Osteocyte (in vitro differentiated cells): ENCODE results near the gene PTPRM. TPM values are rescaled to one million over a fixed set of nuclear protein-coding genes. Genes with fewer than 3 reads are reported as not detected.

Experiments
- DNase-seq: peaks from one replicate; pipeline ENCODE4 v3.0.0; 2021; ENCODE audit warnings: mixed read lengths; ENCODE audit not compliant: unreplicated experiment; ENCODE audit errors: extremely low spot score
- H3K27ac Mint-ChIP-seq: one replicate; pipeline ENCODE4 v1.8.0; 2021; ENCODE audit warnings: mild to moderate bottlenecking, mixed read lengths; ENCODE audit not compliant: unreplicated experiment
- H3K27me3 Mint-ChIP-seq: one replicate; pipeline ENCODE4 v1.8.0; 2021; ENCODE audit warnings: mixed read lengths; ENCODE audit not compliant: unreplicated experiment
- H3K36me3 Mint-ChIP-seq: one replicate; pipeline ENCODE4 v1.8.0; 2021; ENCODE audit warnings: mixed read lengths; ENCODE audit not compliant: unreplicated experiment
- H3K4me1 Mint-ChIP-seq: one replicate; pipeline ENCODE4 v1.8.0; 2021; ENCODE audit warnings: mixed read lengths; ENCODE audit not compliant: unreplicated experiment
- H3K4me3 Mint-ChIP-seq: one replicate; pipeline ENCODE4 v1.8.0; 2021; ENCODE audit warnings: mild to moderate bottlenecking, moderate library complexity, mixed read lengths; ENCODE audit not compliant: unreplicated experiment
- H3K9me3 Mint-ChIP-seq: one replicate; pipeline ENCODE4 v1.8.0; 2021; ENCODE audit warnings: mixed read lengths; ENCODE audit not compliant: unreplicated experiment
- total RNA-seq: library from RNA; stranded (reverse); gene quantifications from 2 replicates; pipeline ENCODE4 v1.2.1, GENCODE V29; 2021
- TF ChIP-seq, protein P1 (sequence below): fragments of 200-600 bp; sonication (generic); IDR thresholded peaks from 2 replicates; pipeline ENCODE4 v1.5.0; 2021; ENCODE audit warnings: antibody characterized with exemption, mild to moderate bottlenecking, moderate library complexity

The PTPRM gene
- total RNA-seq, 1 donor from 2014 or later = 105 TPM

DNA sequence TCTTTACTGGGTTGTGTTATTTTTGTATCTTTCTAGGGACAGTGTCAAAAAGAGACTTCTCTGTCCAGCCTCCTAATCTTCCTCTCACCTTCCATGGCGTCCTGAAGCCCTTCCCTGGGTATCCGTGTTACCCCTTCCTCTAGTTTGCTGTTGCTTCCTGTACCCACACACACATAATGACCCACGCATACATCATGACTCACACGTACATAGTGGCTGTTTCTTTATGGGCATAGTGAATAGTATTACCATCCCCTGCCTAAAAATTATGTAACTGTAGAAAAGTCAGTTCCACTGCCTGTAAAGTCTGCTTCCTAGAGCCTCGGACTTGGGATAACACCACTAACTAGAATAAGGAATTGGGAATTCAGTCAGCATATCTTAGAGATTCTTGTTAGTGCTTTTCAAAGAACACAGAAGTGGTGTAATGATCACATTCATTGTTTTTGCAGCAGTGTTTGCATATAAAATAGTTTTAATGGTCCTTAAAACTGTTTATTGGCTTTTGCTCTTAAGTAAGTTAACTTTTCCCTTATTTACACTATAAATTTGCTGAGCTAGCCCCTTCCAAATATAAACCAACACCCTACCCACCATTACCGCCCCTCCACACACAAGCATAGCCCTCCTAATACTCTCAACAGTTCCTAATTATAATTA is 733.8 kb downstream of the PTPRM start:
- no peak for DNase-seq

DNA sequence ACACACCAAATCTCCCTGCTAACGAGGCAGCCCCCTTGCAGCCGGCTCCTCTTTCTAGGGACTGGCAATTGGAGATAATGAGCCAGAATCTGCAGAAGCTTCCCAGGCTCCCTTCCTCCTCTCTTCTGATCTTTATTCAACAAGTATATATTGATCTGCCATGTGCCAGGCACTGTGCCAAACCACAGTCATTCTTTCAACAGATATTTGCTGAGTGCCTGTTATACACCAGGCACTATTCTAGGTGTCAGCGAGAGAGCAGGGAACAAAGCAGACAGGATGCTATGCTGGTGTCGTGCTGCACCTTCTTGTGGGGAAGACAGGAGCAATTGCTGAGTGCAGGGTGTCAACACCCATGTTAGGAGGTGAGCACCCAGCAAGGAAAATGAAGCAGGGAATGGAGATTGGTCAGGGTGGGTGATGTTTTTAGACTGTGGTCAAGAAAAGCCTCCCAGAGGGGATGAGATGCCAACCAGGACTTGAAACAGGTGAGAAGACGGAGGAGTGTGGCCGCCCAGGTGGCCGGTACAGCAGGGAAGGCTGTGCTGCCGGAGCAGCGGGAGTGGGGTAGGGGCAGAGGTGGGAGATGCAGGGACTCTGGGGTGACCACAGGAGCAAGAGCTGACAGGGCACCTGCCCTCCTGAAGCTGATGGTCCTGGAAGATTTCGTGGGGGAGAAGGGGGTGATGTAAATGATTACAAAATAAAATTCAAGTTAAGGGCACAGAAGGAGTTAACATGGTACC is 734.5 kb downstream of the PTPRM start:
- Mint-ChIP-seq H3K36me3 (no peaks in the 10 kb centered on the region), H3K4me1 (peaks cover 4% of the 10 kb centered on the region), H3K9me3 (no peaks in the 10 kb centered on the region), H3K27me3 (no peaks in the 10 kb centered on the region), H3K27ac (no peak overlapping the region), H3K4me3 (no peak overlapping the region)
- TF ChIP-seq, protein P1, sequence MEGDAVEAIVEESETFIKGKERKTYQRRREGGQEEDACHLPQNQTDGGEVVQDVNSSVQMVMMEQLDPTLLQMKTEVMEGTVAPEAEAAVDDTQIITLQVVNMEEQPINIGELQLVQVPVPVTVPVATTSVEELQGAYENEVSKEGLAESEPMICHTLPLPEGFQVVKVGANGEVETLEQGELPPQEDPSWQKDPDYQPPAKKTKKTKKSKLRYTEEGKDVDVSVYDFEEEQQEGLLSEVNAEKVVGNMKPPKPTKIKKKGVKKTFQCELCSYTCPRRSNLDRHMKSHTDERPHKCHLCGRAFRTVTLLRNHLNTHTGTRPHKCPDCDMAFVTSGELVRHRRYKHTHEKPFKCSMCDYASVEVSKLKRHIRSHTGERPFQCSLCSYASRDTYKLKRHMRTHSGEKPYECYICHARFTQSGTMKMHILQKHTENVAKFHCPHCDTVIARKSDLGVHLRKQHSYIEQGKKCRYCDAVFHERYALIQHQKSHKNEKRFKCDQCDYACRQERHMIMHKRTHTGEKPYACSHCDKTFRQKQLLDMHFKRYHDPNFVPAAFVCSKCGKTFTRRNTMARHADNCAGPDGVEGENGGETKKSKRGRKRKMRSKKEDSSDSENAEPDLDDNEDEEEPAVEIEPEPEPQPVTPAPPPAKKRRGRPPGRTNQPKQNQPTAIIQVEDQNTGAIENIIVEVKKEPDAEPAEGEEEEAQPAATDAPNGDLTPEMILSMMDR = no peak
- no peak for DNase-seq

More for the DNA sequence above, 733.8 kb downstream of the PTPRM start:
- Mint-ChIP-seq H3K27me3 (no peaks in the 10 kb centered on the region), H3K27ac (no peak overlapping the region), H3K36me3 (no peaks in the 10 kb centered on the region), H3K9me3 (no peaks in the 10 kb centered on the region), H3K4me1 (no peaks in the 10 kb centered on the region), H3K4me3 (no peak overlapping the region)
- TF ChIP-seq, protein P1 = no peak

DNA sequence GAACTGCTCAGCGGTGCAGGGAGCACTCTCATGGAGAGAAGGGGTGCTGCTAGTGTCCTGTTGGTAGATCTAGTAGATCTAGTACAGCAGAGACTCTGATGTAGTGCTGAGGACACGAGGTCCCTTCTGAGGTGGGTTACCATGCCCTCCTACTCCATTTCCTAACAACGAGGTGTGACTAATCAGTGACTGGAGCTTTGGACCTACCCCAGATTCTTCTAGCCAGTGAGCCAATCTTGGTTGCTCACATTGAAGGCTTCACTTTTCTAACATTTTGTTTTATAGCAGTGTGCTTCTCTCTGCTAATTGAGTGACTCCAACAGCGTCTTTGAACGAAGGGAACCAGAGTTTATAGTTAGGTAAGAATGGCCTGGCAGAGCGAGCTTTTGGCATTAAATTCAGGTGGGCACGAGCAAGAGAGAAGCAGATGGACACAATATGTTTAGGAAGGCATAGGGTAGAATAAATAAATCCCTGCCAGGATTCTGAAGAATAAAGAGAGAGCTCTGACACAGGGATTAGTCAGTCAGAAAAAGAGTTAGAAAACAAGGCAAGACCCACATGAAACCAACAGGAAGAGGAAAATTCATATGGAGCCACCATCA is 736.1 kb downstream of the PTPRM start:
- H3K4me3 Mint-ChIP-seq = no peak overlapping the region
- peaks cover 8% of the 10 kb centered on the region for H3K4me1 Mint-ChIP-seq
- H3K9me3 Mint-ChIP-seq = no peaks in the 10 kb centered on the region
- no peak overlapping the region for H3K27ac Mint-ChIP-seq
- TF ChIP-seq, protein P1 = no peak
- peaks cover 10% of the 10 kb centered on the region for H3K36me3 Mint-ChIP-seq
- H3K27me3 Mint-ChIP-seq = no peaks in the 10 kb centered on the region
- DNase-seq = no peak

DNA sequence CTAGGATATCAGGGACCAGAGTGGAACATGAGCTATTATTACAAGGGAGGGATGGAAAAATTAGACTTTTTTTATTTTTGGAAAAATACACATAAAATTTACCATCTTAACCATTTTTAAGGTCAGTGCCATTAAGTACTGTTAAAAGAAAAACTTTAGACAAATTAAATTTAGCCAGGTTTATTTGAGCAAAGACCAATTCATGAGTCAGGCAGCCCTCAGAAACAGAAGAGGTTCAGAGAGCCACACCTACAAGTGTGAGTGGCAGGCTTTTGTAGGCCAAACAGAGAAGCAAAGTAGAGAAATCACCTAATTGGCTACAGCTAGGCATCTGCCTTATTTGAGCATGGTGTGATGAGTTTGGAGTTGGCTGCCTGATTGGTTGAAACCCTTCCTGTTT is 740.8 kb downstream of the PTPRM start:
- H3K4me1 Mint-ChIP-seq = peaks cover 8% of the 10 kb centered on the region
- H3K27me3 Mint-ChIP-seq = no peaks in the 10 kb centered on the region
- peaks cover 12% of the 10 kb centered on the region for H3K36me3 Mint-ChIP-seq
- TF ChIP-seq, protein P1 = no peak
- no peak overlapping the region for H3K4me3 Mint-ChIP-seq
- no peak for DNase-seq
- H3K27ac Mint-ChIP-seq = no peak overlapping the region
- no peaks in the 10 kb centered on the region for H3K9me3 Mint-ChIP-seq

DNA sequence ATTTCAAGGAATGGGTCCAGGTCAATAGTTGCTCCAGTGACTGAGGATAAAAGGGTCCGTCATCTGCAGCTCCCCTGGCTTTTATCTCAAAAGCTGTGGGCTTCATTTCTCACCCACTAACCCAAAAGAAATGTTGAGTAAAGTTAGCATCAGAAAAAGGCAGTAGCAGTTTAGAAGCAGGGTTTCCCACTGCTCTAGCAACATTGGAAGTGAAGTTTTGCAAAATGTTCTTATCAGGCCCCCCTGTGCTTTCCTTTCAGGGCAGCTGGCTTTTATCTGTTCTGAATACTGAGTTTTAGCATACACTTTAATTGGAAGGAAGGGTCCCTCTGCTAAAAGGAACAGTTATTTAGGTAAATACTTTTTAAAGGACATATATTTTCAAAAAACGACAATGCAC is 745.9 kb downstream of the PTPRM start:
- no peak overlapping the region for H3K4me3 Mint-ChIP-seq
- H3K27ac Mint-ChIP-seq = no peak overlapping the region
- TF ChIP-seq, protein P1 = no peak
- no peaks in the 10 kb centered on the region for H3K27me3 Mint-ChIP-seq
- no peaks in the 10 kb centered on the region for H3K9me3 Mint-ChIP-seq
- peaks cover 23% of the 10 kb centered on the region for H3K36me3 Mint-ChIP-seq
- DNase-seq = no peak
- no peaks in the 10 kb centered on the region for H3K4me1 Mint-ChIP-seq
